Endodermal cell (in vitro differentiated cells): Measurements from ENCODE around the gene CFAP52. TPM values are rescaled to one million over a fixed set of nuclear protein-coding genes. Genes with fewer than 3 reads are reported as not detected.
"Not testable (repeated sequence)": the region's sequence is repeated elsewhere in the genome, so short reads cannot be mapped to it uniquely, and the experiment has no call there.

Experiments used
- DNase-seq: peaks from one replicate; pipeline ENCODE4 v3.0.0-alpha.2; 2017
- H3K27ac ChIP-seq: 2 replicates; pipeline ENCODE4 v1.5.1; 2013; ENCODE audit warnings: mild to moderate bottlenecking, low read depth, low read length, moderate library complexity
- H3K27me3 ChIP-seq: 2 replicates; pipeline ENCODE4 v1.6.1; 2013; ENCODE audit warnings: mild to moderate bottlenecking, low read length, moderate library complexity; ENCODE audit not compliant: insufficient read depth, control insufficient read depth, poor library complexity, severe bottlenecking
- H3K36me3 ChIP-seq: 2 replicates; pipeline ENCODE4 v1.7.0; 2013; ENCODE audit warnings: mild to moderate bottlenecking, low read length, moderate library complexity; ENCODE audit not compliant: control insufficient read depth, insufficient read depth
- H3K4me1 ChIP-seq: one replicate; pipeline ENCODE4 v1.7.0; 2013; ENCODE audit warnings: low read length; ENCODE audit not compliant: control insufficient read depth, insufficient read depth
- H3K4me3 ChIP-seq: 2 replicates; pipeline ENCODE4 v1.5.1; 2013; ENCODE audit warnings: mild to moderate bottlenecking, low read length, moderate library complexity
- H3K9ac ChIP-seq: 2 replicates; pipeline ENCODE4 v1.6.1; 2013; ENCODE audit warnings: mild to moderate bottlenecking, low read length, moderate library complexity; ENCODE audit not compliant: poor library complexity, severe bottlenecking; ENCODE audit errors: extremely low read depth
- H3K9me3 ChIP-seq: 2 replicates; pipeline ENCODE4 v1.6.1; 2013; ENCODE audit warnings: mild to moderate bottlenecking, low read length, moderate library complexity; ENCODE audit not compliant: control insufficient read depth
- H3K27ac Mint-ChIP-seq: 2 replicates; pipeline ENCODE4 v1.8.0; 2020; ENCODE audit warnings: mixed read lengths
- H3K27me3 Mint-ChIP-seq: 2 replicates; pipeline ENCODE4 v1.8.0; 2021; ENCODE audit warnings: mild to moderate bottlenecking, mixed read lengths; ENCODE audit not compliant: insufficient read depth
- H3K36me3 Mint-ChIP-seq: 2 replicates; pipeline ENCODE4 v1.8.0; 2020; ENCODE audit warnings: low read depth, mixed read lengths
- H3K4me1 Mint-ChIP-seq: 2 replicates; pipeline ENCODE4 v1.8.0; 2020; ENCODE audit warnings: mixed read lengths
- H3K4me3 Mint-ChIP-seq: 2 replicates; pipeline ENCODE4 v1.8.0; 2020; ENCODE audit warnings: mild to moderate bottlenecking, moderate library complexity, mixed read lengths
- H3K9me3 Mint-ChIP-seq: 2 replicates; pipeline ENCODE4 v1.8.0; 2020; ENCODE audit warnings: mild to moderate bottlenecking, mixed read lengths
- WGBS, 2 experiments: methylation state at CpG; one replicate each; pipeline versions ENCODE4 v1.1.5 to v1.1.7; 2013; ENCODE audit warnings: missing lambda C conversion rate in 2 of 2, mixed read lengths in 1 of 2; ENCODE audit not compliant: insufficient coverage in 1 of 2, insufficient read length in 1 of 2; 5-methylcytosine and 5-hydroxymethylcytosine counted together
- total RNA-seq, 2 donors: library from RNA; stranded (reverse); fragmentation: NEBNext Ultra II Directional in 1 of 2; extraction: Animal tissue kit (Norgen Biotek cat#: 25700) in 1 of 2; gene quantifications; 2 replicates in 1 of 2; 3 replicates in 1 of 2; pipeline ENCODE4 v1.2.1, GENCODE V29; 2021
- TF ChIP-seq, protein P1 (sequence below): fragments of 200-600 bp; sonication (generic); conservative IDR thresholded peaks from 2 replicates; pipeline ENCODE4 v1.5.0; 2021; ENCODE audit warnings: antibody characterized with exemption, mild to moderate bottlenecking

Gene CFAP52
- total RNA-seq, 2 donors from 2014 or later: 0.29 to 0.51 TPM

GRCh38 chr17:9661027-9661426 is 84.6 kb downstream of the CFAP52 start:
- Histone ChIP-seq H3K27ac (no peak overlapping the region), H3K36me3 (peaks cover 17% of the 10 kb centered on the region), H3K9me3 (peaks cover 11% of the 10 kb centered on the region), H3K27me3 (no peaks in the 10 kb centered on the region), H3K4me1 (no peaks in the 10 kb centered on the region), H3K9ac (no peak overlapping the region), H3K4me3 (no peak overlapping the region)
- H3K27me3 Mint-ChIP-seq: no peaks in the 10 kb centered on the region
- DNase-seq: no peak
- 92 to 100% methylated on average over 1 to 2 of the region's 2 CpGs for WGBS, 2 experiments
- TF ChIP-seq, protein P1, sequence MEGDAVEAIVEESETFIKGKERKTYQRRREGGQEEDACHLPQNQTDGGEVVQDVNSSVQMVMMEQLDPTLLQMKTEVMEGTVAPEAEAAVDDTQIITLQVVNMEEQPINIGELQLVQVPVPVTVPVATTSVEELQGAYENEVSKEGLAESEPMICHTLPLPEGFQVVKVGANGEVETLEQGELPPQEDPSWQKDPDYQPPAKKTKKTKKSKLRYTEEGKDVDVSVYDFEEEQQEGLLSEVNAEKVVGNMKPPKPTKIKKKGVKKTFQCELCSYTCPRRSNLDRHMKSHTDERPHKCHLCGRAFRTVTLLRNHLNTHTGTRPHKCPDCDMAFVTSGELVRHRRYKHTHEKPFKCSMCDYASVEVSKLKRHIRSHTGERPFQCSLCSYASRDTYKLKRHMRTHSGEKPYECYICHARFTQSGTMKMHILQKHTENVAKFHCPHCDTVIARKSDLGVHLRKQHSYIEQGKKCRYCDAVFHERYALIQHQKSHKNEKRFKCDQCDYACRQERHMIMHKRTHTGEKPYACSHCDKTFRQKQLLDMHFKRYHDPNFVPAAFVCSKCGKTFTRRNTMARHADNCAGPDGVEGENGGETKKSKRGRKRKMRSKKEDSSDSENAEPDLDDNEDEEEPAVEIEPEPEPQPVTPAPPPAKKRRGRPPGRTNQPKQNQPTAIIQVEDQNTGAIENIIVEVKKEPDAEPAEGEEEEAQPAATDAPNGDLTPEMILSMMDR: no peak
- peaks cover 16% of the 10 kb centered on the region for H3K9me3 Mint-ChIP-seq
- peaks cover 75% of the 10 kb centered on the region for H3K36me3 Mint-ChIP-seq
- H3K4me1 Mint-ChIP-seq: no peaks in the 10 kb centered on the region
- no peak overlapping the region for H3K4me3 Mint-ChIP-seq
- no peak overlapping the region for H3K27ac Mint-ChIP-seq

DNA sequence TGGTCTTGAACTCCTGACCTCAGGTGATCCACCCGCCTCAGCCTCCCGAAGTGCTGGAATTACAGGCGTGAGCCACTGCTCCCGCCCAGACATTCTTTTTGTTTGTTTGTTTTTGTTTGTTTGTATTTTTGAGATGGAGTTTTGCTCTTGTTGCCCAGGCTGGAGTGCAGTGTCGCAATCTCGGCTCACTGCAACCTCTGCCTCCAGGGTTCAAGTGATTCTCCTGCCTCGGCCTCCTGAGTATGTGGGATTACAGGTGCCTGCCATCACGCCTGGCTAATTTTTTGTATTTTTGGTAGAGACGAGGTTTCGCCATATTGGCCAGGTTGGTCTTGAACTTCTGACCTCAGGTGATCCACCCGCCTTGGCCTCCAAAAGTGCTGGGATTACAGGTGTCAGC is 87.1 kb downstream of the CFAP52 start:
- not testable (repeated sequence) for H3K27ac Mint-ChIP-seq, H3K4me3 Mint-ChIP-seq, H3K27me3 ChIP-seq, H3K4me3 ChIP-seq, H3K9ac ChIP-seq, H3K36me3 ChIP-seq, H3K4me1 ChIP-seq, H3K27ac ChIP-seq, H3K27me3 Mint-ChIP-seq
- 92 to 93% methylated on average over 10 to 11 of the region's 11 CpGs for WGBS, 2 experiments
- DNase-seq: peak; percentile 8
- H3K9me3 ChIP-seq: peaks cover 11% of the 10 kb centered on the region
- Mint-ChIP-seq H3K9me3 (peaks cover 16% of the 10 kb centered on the region), H3K4me1 (peaks cover 18% of the 10 kb centered on the region), H3K36me3 (peaks cover 73% of the 10 kb centered on the region)

GRCh38 chr17:9666461-9667050 is 90.1 kb downstream of the CFAP52 start:
- Mint-ChIP-seq H3K27me3 (no peaks in the 10 kb centered on the region), H3K4me1 (peaks cover 45% of the 10 kb centered on the region), H3K27ac (no peak overlapping the region), H3K4me3 (no peak overlapping the region), H3K36me3 (peaks cover 61% of the 10 kb centered on the region), H3K9me3 (peaks cover 16% of the 10 kb centered on the region)
- TF ChIP-seq, protein P1: no peak
- 98% methylated on average over 5 of the region's 5 CpGs; no CpG with 5 or more reads in 1 of the 2 experiments for WGBS, 2 experiments
- Histone ChIP-seq H3K27me3 (no peaks in the 10 kb centered on the region), H3K4me3 (no peak overlapping the region), H3K9me3 (peaks cover 11% of the 10 kb centered on the region), H3K27ac (no peak overlapping the region), H3K36me3 (peaks cover 3% of the 10 kb centered on the region), H3K4me1 (peaks cover 15% of the 10 kb centered on the region), H3K9ac (no peak overlapping the region)
- peak; percentile 40 for DNase-seq

DNA sequence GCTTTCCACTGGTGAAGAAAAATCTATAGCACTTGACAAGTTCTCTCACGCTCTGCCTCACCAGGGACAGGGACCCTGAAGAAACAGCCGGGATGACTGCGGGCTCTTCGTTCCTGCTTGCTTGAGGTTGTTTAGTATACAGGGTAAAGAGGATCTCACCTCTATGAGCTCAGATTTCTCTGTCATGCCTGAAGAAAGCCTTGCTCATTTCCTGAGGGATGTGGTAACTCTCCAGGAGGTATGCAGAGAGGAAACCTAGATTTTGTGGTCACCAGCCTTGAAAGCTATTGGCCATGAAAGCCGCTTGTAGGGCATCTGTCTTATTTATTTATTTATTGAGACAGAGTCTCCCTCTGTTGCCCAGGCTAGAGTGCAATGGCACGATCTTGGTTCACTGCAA is 92.1 kb downstream of the CFAP52 start:
- Mint-ChIP-seq H3K27me3 (no peaks in the 10 kb centered on the region), H3K4me1 (peaks cover 45% of the 10 kb centered on the region), H3K4me3 (no peak overlapping the region), H3K36me3 (peaks cover 54% of the 10 kb centered on the region), H3K9me3 (peaks cover 16% of the 10 kb centered on the region), H3K27ac (peak overlapping the region; percentile 16)
- 83 to 90% methylated on average over 2 to 6 of the region's 6 CpGs for WGBS, 2 experiments
- Histone ChIP-seq H3K27me3 (no peaks in the 10 kb centered on the region), H3K27ac (no peak overlapping the region), H3K4me1 (peaks cover 15% of the 10 kb centered on the region), H3K9ac (no peak overlapping the region), H3K36me3 (no peaks in the 10 kb centered on the region), H3K4me3 (no peak overlapping the region), H3K9me3 (peaks cover 11% of the 10 kb centered on the region)
- DNase-seq: peak; percentile 59
- TF ChIP-seq, protein P1: no peak
